HEK293 (cell line): ENCODE data around the gene HIF3A.

Experiments
- YY2 ChIP-seq: fragments of 450-650 bp; formaldehyde crosslinking; IDR thresholded peaks from 2 replicates; pipeline ENCODE4 v1.5.1; 2016; ENCODE audit warnings: missing biosample characterization, missing genetic modification characterization
- ZBTB21 ChIP-seq: fragments of 450-650 bp; formaldehyde crosslinking; IDR thresholded peaks from 2 replicates; pipeline ENCODE4 v1.5.1; 2017; ENCODE audit warnings: missing biosample characterization, missing genetic modification characterization
- ZNF416 ChIP-seq: fragments of 450-650 bp; formaldehyde crosslinking; IDR thresholded peaks from 2 replicates; pipeline ENCODE4 v1.5.1; 2016; ENCODE audit warnings: missing biosample characterization, missing genetic modification characterization

GRCh38 chr19:46373491-46374359, 76.9 kb downstream of the HIF3A start:
- TF ChIP-seq ZBTB21 (tag by site-specific recombination) (no peak), YY2 (tag by site-specific recombination) (no peak), ZNF416 (no peak)
